ENCODE data around the gene CDKN2B-AS1.
"Not testable (repeated sequence)": the region's sequence is repeated elsewhere in the genome, so short reads cannot be mapped to it uniquely, and the experiment has no call there.

CDKN2B-AS1 gene

DNA sequence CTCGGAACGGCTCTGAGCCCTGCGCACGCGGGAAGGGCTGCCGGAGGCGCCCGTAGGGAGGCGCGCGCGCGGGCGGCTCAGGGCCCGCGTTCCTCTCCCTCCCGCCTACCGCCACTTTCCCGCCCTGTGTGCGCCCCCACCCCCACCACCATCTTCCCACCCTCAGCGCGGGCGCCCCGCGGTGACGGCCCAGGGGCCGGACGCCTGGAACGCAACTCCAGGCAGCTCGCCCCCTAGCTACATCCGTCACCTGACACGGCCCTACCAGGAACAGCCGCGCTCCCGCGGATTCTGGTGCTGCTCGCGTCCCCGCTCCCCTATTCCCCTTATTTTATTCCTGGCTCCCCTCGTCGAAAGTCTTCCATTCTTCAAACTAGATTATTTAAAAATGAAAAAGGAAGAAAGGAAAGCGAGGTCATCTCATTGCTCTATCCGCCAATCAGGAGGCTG, at the start of gene CDKN2B-AS1:
TSS of gene CDKN2B-AS1 (plus strand) at position 236 of the 450 bp plus-strand sequence.
- DNase-seq (ENCODE audit: low spot score), result no peak

DNA sequence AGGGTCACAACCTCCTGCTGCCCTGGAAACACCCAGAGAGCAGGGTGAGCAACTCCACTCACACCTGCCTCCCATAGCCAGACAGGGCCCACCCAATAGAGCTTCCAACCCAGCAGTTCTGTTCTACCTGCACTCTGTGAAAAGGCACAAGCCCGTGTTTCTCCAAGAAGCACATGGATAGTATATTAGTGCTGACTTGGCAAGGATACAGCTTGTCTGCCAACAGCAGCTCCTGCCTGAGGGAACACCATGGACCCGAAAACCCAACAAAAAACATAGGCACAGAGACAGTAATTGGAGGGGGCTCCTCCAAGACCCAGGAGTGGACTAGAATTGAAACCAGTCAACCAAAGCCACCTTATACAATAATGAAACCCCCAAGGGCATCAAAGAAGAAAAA, 49.0 kb upstream of the CDKN2B-AS1 start:
- no peak for DNase-seq (ENCODE audit: low spot score)

DNA sequence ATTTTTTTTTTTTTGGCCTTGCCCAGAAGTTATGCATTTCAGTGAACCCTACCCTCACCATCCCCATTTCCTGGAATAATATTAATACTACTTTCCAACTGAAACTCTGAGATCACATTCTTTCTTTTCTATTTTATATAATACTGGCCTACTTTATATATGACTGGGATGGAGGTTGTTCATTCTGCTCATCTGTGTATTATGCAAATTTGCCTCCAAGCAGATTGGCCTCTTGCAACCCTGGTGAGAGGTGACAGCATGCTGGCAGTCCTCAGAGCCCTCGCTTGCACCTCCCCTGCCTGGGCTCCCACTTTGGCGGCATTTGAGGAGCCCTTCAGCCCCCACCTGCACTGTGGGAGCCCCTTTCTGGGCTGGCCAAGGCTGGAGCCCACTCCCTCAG, 35.8 kb upstream of the CDKN2B-AS1 start:
- DNase-seq (ENCODE audit: low spot score), result no peak

- not testable (repeated sequence) for DNase-seq (ENCODE audit: low spot score)
Observed at GRCh38 chr9:21959268-21959667, 35.3 kb upstream of the CDKN2B-AS1 start.

DNA sequence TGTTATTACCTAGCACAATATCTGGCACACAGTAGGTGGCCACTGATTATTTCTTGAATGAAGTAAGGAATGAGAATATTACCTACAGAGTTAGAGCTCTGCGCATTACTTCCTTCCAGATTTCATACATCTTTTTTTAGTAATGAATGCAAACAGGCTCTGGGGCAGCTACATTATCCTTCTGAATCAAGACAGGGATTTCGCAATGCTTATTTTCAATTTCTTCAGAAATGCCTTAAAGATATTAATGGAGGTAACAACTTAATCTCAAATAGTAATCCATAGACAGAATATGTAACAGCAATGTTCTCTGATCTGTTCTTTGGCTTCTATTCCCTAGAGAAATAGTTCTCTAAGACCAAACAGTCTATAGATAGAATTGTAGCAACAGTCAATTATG, 33.0 kb upstream of the CDKN2B-AS1 start:
- DNase-seq (ENCODE audit: low spot score), result no peak

DNA sequence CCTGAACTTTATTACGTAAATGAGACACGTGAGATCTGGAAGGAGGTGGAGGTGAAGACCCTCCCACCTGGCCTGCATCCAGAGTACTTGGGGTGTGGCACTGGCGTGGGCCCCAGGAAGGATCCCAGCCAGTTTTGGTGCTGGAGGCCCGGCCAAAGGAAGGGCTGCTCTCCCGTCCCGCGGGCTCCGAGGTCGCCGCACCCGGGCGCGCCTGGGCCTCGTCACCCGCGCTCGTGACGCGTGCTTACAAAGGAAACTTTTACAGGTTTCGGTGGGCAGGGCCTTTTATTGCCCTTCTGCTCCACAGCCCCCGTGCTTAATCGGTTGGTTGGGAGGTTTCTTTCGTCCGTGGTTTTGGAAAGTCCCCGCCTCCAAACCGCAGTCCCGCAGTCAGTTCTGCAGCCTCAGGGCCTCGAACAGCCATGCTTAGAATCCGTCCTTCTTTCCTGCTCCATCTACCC, 29.6 kb upstream of the CDKN2B-AS1 start:
- DNase-seq (ENCODE audit: low spot score), result no peak

DNA sequence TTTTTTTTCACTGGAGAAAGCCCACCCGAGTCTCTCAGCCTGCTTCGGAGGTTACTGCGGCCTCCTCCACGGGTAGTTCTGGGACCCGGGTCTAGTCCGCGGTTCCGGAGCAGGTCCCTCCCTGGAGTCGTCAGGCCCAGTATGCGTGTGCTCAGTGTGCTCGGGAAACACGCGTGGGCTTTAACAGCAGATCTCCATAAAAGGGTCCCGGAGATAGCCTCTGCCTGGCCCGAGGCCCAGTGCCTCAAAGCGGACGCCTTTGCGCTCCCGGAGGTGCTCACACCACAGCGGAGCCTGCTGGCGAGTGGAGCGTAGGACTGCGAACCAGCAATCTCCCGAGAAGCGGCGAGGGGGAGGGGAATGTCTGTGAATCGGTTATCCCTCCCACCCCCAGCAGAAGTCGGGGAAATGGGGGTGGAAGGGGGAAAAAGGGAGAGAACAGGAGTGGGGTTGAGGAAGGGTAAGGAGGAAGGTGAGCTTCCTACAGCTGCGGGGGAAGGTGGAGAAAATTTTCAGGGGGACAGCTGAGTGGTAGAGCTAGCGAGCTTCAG, 29.1 kb upstream of the CDKN2B-AS1 start:
- DNase-seq (ENCODE audit: low spot score), result peak; percentile 76

GRCh38 chr9:21966140-21966851, 28.3 kb upstream of the CDKN2B-AS1 start:
- no peak for DNase-seq (ENCODE audit: low spot score)

DNA sequence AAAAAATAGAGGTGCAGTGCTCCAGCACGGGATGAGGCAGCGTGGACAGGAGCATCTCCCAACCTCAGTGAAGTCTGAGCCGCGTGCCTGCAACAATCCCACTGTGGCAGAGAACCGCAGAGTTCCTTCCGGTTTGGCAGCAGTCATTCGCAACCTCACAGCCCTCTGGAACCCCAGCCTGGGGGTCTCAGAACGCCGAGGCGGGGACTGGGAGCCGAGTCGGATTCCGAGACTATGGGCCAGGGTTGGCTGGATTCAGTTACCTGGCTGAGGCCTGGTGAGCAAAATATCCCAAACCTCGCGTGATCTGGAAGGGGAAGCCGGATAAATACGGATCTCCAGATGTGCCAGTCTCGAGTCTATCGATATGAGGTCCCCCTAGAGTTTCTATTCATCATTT, 27.4 kb upstream of the CDKN2B-AS1 start:
- DNase-seq (ENCODE audit: low spot score), result no peak

DNA sequence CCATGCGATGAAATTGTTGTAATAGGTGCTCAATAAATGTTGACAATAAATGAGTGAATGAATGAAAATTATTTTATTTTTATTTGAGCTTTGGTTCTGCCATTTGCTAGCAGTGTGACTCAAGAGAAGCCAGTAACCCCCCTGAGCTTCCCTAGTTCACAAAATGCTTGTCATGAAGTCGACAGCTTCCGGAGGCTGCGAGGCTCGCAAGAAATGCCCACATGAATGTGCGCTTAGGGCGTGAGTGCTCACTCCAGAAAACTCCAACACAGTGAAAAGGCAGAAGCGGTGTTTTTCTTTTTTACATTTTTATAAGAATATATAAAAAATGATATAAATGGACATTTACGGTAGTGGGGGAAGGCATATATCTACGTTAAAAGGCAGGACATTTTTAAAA, 26.9 kb upstream of the CDKN2B-AS1 start:
- DNase-seq (ENCODE audit: low spot score), result no peak

- DNase-seq (ENCODE audit: low spot score), result no peak
Observed at GRCh38 chr9:21968331-21969010, 26.1 kb upstream of the CDKN2B-AS1 start.

DNA sequence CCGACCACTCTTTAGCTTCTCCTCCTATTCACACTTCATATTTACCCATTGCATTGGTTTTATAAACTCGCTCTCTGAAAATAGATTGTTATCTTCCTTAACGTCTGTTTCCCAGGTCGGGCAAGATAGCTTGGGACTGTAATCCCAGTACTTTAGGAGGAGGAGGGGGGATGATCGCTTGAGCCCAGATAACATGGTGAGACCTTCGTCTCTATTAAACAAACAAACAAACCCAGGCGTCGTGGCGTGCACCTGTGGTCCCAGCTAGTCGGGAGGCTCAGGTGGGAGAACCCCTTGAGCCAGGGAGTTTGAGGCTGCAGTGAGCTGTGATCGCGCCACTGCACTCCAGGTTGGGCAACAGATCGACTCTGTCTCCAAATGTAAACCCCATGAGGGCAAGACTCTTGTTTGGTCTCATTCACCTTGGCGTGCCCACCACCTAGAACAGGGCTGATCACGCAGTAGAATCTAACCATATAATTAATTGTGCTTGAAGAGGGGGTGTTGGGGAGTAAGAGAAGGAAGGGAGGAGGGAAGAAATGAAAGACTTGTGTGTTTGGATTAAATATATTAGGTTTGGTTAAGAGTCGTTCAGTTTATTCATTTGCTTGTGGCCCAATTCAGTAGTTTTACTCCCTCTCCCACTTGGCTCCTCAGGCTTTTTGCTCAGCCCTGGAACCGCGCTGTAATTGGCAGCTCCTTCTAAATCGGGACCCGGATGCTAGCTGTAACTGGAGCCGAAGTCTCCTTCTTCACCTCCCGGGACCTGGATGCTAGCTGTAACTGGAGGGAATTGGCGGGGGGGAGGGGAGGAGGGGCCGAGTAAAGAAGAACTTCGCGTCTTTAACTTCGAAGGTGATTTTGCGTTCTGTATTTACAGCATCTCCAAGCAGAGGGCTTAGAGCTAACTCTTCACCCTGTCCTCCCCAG, 25.3 kb upstream of the CDKN2B-AS1 start:
- no peak for DNase-seq (ENCODE audit: low spot score)

DNA sequence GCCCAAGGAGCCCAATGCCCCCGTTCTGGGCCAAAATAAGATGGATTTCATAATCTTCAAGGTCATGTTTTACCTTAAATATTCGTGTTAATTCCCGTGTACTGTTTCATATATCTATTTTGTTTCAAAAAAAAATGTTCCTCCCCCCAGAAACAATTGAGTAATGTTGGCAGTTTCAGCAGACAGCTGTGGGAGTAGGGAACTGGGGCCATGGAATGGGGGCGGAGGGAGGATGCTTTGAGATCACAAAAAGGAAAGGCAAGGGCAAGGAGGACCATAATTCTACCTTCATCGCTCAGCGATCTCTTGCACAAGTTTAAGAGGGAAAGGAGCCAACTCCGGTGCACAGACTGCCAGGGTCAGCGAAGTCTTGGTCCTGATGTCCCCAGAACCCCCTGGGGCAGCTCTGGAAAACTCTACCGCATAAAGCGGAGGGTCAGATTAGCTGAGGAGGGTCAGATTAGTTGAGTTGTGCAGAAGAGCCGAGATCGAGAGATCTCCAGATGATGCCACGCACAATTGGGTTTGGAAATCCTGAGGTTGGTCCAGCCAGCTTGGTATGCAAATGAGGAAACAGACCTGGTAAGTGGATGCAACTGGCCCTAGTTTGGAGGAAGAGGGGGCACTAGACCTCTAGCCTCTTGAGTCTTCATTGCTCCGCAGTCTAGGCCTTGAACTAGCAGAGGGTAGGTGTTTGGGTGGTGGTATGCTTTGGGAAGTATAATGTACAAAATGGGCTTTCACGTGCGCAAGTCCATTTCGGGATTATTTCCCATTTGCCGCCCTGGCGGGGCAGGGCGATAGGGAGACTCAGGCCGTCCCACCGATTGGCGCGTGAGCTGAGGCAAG, 24.4 kb upstream of the CDKN2B-AS1 start:
- no peak for DNase-seq (ENCODE audit: low spot score)

- no peak for DNase-seq (ENCODE audit: low spot score)
Observed at GRCh38 chr9:21970800-21971640, 23.6 kb upstream of the CDKN2B-AS1 start.

DNA sequence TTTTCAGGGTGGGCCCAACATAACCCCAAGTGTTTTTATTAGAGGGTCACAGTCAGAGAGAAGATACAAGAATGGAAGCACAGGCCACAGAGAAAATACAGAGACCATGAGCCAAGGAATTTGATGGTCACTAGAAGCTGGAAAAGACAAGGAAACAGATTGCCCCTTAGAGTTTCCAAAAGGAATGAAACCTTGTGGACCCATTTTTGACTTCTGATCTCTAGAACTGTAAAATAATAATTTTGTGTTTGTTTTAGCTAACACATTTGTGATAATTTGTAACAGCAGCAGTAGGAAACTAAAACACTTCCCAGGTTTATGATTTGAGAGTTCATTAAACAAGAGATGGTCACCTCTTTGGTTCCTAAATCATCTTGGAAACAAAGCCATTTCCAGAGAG, 22.2 kb upstream of the CDKN2B-AS1 start:
- no peak for DNase-seq (ENCODE audit: low spot score)

DNA sequence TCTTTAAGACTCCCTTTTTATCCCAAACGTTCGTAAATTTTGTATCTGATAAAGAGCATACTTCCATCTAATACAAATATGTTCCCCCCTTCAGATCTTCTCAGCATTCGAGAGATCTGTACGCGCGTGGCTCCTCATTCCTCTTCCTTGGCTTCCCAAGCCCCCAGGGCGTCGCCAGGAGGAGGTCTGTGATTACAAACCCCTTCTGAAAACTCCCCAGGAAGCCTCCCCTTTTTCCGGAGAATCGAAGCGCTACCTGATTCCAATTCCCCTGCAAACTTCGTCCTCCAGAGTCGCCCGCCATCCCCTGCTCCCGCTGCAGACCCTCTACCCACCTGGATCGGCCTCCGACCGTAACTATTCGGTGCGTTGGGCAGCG, 20.3 kb upstream of the CDKN2B-AS1 start:
- no peak for DNase-seq (ENCODE audit: low spot score)

DNA sequence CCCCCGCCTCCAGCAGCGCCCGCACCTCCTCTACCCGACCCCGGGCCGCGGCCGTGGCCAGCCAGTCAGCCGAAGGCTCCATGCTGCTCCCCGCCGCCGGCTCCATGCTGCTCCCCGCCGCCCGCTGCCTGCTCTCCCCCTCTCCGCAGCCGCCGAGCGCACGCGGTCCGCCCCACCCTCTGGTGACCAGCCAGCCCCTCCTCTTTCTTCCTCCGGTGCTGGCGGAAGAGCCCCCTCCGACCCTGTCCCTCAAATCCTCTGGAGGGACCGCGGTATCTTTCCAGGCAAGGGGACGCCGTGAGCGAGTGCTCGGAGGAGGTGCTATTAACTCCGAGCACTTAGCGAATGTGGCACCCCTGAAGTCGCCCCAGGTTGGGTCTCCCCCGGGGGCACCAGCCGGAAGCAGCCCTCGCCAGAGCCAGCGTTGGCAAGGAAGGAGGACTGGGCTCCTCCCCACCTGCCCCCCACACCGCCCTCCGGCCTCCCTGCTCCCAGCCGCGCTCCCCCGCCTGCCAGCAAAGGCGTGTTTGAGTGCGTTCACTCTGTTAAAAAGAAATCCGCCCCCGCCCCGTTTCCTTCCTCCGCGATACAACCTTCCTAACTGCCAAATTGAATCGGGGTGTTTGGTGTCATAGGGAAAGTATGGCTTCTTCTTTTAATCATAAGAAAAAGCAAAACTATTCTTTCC, 19.7 kb upstream of the CDKN2B-AS1 start:
- DNase-seq (ENCODE audit: low spot score), result no peak

GRCh38 chr9:21976334-21976875, 18.2 kb upstream of the CDKN2B-AS1 start:
- no peak for DNase-seq (ENCODE audit: low spot score)

- no peak for DNase-seq (ENCODE audit: low spot score)
Observed at GRCh38 chr9:21982391-21982790, 12.2 kb upstream of the CDKN2B-AS1 start.

Data from kidney capillary endothelial cell (primary cell).